Measurements from ENCODE around the gene MAP7D3.
"Not testable (repeated sequence)": the region's sequence is repeated elsewhere in the genome, so short reads cannot be mapped to it uniquely, and the experiment has no call there.

Gene MAP7D3, protein sequence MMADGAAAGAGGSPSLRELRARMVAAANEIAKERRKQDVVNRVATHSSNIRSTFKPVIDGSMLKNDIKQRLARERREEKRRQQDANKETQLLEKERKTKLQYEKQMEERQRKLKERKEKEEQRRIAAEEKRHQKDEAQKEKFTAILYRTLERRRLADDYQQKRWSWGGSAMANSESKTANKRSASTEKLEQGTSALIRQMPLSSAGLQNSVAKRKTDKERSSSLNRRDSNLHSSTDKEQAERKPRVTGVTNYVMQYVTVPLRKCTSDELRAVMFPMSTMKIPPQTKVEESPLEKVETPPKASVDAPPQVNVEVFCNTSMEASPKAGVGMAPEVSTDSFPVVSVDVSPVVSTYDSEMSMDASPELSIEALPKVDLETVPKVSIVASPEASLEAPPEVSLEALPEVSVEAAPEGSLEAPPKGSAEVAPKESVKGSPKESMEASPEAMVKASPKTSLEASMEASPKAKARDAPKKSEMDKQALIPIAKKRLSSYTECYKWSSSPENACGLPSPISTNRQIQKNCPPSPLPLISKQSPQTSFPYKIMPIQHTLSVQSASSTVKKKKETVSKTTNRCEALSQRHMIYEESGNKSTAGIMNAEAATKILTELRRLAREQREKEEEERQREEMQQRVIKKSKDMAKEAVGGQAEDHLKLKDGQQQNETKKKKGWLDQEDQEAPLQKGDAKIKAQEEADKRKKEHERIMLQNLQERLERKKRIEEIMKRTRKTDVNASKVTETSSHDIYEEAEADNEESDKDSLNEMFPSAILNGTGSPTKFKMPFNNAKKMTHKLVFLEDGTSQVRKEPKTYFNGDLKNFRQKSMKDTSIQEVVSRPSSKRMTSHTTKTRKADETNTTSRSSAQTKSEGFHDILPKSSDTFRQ

GRCh38 chrX:136251041-136251991 lies at the start of gene MAP7D3:
MAP7D3 (minus strand) TSS chrX:136251400; CDS start chrX:136251358, 42 bp downstream.
- peak; percentile 28 for FAIRE-seq

GRCh38 chrX:136300721-136301120 lies 49.5 kb upstream of the MAP7D3 start, which contains the start of gene ADGRG4:
ADGRG4 (plus strand) TSS chrX:136300963; CDS start chrX:136308778, 7,815 bp downstream.
- not testable (repeated sequence) for FAIRE-seq

DNA sequence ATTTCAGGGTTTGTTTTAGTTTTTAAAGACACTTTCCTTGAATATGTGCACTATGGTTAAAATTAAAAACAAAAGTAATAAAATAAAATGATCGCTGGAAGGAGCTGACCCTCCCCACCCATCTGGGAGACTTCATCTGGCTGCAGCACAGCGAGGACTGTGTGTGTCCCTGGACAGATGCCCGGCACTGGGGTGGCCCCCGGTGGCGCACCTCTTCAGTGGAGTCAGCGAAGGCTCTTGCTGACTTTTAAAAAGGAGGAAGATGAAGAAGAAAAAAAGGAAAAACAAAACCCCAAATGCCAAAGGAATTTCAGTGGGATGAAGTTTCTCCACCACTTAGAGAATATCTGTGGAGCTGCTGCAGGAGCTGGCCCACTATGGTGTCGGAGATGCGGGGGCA lies 44.2 kb upstream of the MAP7D3 start:
- FAIRE-seq: no peak

DNA sequence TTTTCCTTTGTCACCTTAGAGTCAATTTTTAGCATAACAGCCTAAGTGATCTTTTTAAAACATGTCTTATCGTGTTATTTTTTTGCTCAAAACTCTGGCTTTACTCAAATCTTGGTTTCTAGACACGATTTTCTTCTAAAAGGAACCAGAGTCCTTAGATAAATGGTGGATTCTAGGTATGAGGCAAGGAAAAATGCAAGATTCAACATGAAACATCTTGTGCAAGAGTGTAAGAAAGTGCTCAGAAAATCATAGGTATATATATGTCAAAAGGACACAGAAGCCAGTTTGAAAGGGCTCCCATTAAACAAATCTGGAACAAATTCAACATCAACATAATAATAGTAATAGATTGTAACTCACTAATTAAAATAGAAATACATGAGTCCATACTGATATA lies 41.5 kb upstream of the MAP7D3 start:
- FAIRE-seq: no peak

- no peak for FAIRE-seq
Measured at GRCh38 chrX:136291824-136292223, 40.6 kb upstream of the MAP7D3 start.

GRCh38 chrX:136286375-136286774 lies 35.2 kb upstream of the MAP7D3 start:
- not testable (repeated sequence) for FAIRE-seq

DNA sequence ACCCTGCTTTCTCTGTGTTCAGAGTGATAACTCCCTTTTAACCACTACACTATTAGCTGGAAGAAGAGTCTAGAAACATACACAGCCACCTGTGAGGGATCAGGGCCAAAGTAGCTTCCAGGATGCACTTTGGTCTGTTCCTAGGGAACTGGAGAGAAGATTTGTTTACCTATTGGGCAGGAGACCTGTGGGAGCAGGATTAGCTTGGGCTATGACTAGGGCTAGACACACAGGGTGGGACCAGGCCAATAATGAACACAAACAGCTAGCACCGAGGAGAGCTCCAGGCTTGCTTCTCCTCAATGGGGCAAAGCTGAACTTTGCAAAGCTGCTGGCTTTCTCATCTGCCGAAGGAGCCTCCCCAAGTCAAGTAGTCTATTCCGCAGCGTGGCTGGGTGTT lies 24.4 kb upstream of the MAP7D3 start:
- FAIRE-seq: no peak

- FAIRE-seq: no peak
Measured at GRCh38 chrX:136273986-136274385, 22.8 kb upstream of the MAP7D3 start.

DNA sequence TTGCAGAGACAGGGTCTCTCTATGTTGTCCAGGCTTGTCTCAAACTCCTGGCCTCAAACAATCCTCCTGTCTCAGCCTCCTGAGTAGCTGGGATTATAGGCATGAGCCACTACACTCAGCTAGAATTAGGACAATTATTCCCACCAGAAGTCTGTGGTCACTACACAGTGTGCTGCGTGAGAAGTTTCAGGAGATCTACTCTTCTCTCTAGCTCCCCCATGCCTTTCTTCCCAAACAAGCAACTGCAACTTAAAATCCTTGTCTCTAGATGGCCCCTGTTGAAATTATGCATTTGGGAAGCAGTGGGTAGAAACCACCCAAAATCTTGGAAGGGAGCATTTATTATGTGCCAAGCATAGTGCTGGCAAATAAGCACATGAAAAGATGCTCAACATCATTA lies 21.1 kb upstream of the MAP7D3 start:
- no peak for FAIRE-seq

DNA sequence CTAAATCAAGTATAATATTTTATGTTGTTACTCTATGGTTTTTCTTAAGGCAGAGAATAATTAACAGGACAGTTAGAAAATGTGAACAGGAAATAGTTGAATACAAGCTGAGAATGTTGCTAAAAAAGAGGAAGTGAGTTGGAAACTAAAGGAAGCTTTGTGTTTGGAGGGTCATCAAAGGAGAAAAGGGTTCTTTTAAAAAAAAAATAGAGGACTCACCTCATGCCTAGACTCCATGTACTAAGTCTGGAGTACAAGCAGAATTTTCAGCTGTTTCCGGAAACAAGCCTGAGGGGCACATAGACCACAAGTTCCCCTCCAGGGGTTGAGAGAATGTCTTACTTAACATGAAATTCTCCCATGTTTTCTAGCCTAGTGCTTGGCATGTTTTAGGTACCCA lies 20.1 kb upstream of the MAP7D3 start:
- FAIRE-seq: no peak

GRCh38 chrX:136269921-136270320 lies 18.7 kb upstream of the MAP7D3 start:
- FAIRE-seq: no peak

DNA sequence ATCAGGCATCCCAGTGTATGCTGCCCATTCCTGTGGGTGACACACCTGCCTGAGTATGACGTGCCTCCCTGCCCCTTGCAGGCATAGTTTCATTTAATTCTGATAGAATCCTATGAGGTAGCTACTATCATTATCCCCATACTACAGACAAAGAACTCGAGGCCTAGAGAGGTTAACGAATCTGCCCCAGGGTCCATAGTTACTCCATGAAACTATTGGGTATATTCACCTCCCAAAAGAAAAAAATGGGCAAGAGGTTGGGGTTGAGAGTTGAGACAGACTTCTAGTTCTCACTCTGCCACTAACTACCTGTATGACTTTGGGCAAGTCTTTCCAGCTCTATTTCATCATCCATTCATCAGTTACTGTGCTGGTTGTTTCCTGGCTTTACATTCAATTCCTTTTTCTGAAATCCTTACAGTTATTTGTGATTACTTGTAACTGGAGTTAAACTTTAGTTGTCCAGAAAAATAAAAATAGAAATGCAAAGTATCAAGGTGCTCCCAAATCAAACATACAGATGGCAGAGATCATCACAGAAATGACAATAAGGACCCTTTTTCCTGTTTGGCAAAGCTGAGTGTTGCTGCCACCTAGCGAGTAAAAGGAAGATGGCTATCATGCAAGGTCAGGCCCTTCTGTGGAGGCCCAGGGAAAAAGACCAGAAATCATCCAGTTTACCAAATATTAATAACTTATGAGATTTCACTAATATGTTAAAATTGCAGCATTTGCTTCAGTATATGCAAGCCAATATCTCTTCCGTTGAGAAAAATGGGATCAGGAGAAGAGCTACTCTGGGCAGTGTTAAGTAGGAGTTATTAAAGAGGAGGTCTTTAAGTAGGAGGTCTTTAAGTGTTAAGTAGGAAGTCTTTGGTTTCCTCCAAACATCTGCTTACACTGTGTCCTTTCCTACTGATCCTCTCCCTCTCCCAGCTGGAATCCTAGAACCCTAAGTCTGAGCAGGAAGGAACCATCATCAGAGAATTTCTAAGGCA lies 17.1 kb upstream of the MAP7D3 start:
- no peak for FAIRE-seq

DNA sequence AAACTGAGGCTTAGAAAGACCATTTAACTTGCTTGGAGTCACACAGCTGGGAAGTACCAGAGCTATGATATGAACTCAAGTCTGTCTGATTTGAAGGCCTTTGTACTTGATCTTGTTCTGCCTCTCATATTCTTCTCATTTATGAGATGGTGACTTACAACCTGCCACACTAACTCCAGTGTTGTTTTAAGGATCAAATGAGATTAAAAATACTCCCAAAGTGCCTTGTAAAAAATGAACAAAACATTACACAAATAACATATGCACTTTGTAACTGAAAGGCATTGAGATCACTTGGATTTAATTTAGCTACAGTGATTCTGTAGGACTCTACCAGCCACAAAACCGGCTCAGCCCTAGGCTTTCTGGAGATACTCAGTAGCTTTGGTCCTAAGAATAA lies 15.6 kb upstream of the MAP7D3 start:
- no peak for FAIRE-seq

DNA sequence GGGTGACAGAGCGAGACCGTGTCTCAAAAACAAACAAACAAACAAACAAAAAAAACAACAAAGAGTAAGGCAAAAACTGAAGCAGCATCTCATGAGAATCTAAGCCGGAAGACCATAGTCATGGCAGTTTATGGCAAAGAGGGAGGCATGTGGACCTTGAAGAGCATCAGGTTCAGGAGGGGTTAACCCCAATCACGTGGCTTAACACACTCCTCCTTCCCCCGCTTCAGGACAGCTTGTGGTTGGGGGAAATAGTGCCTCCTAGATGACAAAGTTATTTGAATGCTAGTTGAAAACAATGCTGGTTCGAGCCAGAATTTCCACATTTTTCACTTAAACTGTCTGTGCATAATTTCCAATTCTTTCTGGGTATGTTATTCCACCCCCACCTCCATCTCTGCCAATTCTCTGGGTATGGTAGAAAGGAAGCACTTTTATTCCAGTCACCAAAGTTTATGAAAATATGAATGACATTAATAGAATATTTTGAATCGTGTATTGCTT lies 11.7 kb upstream of the MAP7D3 start:
- no peak for FAIRE-seq

GRCh38 chrX:136262243-136262642 lies 11.0 kb upstream of the MAP7D3 start:
- FAIRE-seq: no peak

- no peak for FAIRE-seq
Measured at GRCh38 chrX:136261321-136261720, 10.1 kb upstream of the MAP7D3 start.

DNA sequence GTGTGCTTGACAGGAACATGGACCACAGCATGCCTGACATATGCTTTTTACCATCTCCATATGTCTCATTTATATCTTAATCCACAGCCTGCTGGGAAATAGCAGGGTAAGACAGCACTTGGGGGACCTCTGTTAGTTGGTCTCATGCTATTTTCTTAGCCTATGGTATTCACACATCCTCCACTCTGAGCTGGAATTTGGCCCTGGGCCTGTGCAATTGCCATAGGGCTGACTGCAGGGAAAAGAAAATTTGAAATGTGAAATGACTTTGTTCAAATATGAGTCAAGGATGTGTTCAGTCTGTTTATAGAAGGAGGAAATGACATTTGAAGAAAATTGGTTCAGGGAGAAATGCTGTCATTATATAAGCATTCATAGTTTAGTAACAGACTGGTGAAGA lies 9.6 kb upstream of the MAP7D3 start:
- no peak for FAIRE-seq

GRCh38 chrX:136259543-136259942 lies 8.3 kb upstream of the MAP7D3 start:
- no peak for FAIRE-seq

DNA sequence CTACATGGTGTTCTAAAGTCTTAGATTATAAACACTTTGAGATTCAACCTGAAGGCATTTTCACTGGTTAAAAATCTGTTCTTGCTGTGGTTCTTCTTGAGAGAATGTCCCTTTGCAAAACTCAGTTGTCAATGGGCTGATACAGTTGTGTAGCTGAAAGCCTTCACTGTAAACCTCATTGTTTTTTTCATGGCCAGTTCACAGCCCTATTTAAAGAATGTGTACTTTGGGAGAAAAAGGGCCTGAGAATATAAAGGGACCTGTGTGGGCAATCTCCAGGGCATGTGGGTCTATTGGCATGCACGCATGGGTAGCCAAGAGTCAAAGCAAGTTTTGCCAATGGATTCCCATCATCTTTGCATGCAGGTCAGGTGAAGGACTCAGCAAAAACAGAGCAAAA lies 7.8 kb upstream of the MAP7D3 start:
- FAIRE-seq: no peak

DNA sequence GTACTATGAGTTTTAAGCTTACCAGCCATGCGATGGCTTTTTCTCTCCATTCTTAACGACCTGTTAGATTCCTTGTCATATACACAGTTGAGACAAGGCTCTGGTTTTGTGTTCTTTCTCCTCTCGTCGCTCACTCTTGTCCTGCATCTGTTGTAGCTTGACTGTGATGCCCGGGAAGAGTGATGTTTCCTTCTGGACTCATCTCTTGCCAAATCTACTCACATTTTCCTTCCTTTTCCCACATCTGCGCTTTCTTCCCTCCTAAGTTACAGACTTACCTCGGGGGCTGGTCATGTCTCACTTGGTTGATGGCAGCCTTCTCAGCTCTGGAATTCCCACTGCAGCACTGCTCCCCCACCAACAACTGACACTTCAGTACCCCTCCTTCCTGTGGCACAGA lies 4.8 kb upstream of the MAP7D3 start:
- FAIRE-seq: no peak

DNA sequence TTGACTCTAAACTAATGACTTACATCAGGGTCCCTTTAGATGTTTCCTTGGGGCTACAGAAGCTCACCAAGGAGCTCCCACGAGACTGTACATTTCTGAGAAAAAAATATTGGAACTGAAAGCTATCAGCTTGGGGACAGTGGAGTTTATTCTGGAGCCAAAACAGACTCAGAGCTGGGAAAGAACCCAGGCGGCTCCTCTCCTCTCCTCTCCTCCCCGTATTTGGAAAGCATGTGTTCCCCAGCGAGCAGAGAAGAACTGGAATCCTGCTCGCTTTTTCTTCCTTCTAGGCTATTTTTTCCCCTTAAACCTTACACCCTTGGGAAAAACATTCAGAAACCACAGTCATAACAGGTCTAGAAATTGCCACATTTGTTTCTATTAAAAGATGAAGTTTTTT lies 4.3 kb upstream of the MAP7D3 start:
- no peak for FAIRE-seq

All from G401.6 (cell line).